ACC112 (cell line): ENCODE data around the gene TERB2.
"Not testable (repeated sequence)": the region's sequence is repeated elsewhere in the genome, so short reads cannot be mapped to it uniquely, and the experiment has no call there.

Experiments used
- H2AFZ ChIP-seq: fragments of 200-600 bp; sonication (generic); one replicate; pipeline ENCODE4 v1.6.0; 2017; ENCODE audit warnings: antibody characterized with exemption, low read length; ENCODE audit not compliant: unreplicated experiment
- H3K27ac ChIP-seq: fragments of 200-600 bp; sonication (generic); 2 replicates; pipeline ENCODE4 v1.5.1; 2014; ENCODE audit warnings: low read depth, mild to moderate bottlenecking, antibody characterized with exemption, low read length, moderate library complexity
- H3K27me3 ChIP-seq: fragments of 200-600 bp; sonication (generic); 2 replicates; pipeline ENCODE4 v1.6.1; 2014; ENCODE audit warnings: mild to moderate bottlenecking, antibody characterized with exemption, low read length, moderate library complexity, mixed read lengths; ENCODE audit not compliant: insufficient read depth
- H3K36me3 ChIP-seq: fragments of 200-600 bp; sonication (generic); 2 replicates; pipeline ENCODE4 v1.6.1; 2016; ENCODE audit warnings: mild to moderate bottlenecking, antibody characterized with exemption, low read length, moderate library complexity, mixed read lengths; ENCODE audit not compliant: insufficient read depth
- H3K4me1 ChIP-seq: fragments of 200-600 bp; sonication (generic); one replicate; pipeline ENCODE4 v1.6.1; 2016; ENCODE audit warnings: low read length, mixed read lengths; ENCODE audit not compliant: insufficient read depth, unreplicated experiment, control insufficient read depth
- H3K4me3 ChIP-seq: fragments of 200-600 bp; sonication (generic); 2 replicates; pipeline ENCODE4 v1.5.1; 2014; ENCODE audit warnings: mild to moderate bottlenecking, low read depth, low read length
- H3K79me2 ChIP-seq: fragments of 200-600 bp; sonication (generic); one replicate; pipeline ENCODE4 v1.6.0; 2016; ENCODE audit warnings: low read length; ENCODE audit not compliant: control insufficient read depth, unreplicated experiment, insufficient read depth

Gene TERB2

GRCh38 chr15:45025627-45026026, 69.1 kb downstream of the TERB2 start:
- peaks cover 13% of the 10 kb centered on the region for H3K36me3 ChIP-seq

GRCh38 chr15:45026651-45027190, 70.2 kb downstream of the TERB2 start:
- Histone ChIP-seq H3K27me3 (no peaks in the 10 kb centered on the region), H3K79me2 (peaks cover 33% of the 10 kb centered on the region), H3K4me3 (no peak overlapping the region), H3K36me3 (peaks cover 13% of the 10 kb centered on the region), H3K27ac (no peak overlapping the region), H3K4me1 (peaks cover 8% of the 10 kb centered on the region), H2AFZ (no peak overlapping the region)

More at GRCh38 chr15:45025627-45026026, 69.1 kb downstream of the TERB2 start:
- H3K4me1 ChIP-seq, H2AFZ ChIP-seq, H3K27ac ChIP-seq, H3K27me3 ChIP-seq, H3K4me3 ChIP-seq: not testable (repeated sequence)
- peaks cover 33% of the 10 kb centered on the region for H3K79me2 ChIP-seq

GRCh38 chr15:45027220-45027619, 70.7 kb downstream of the TERB2 start:
- no peak overlapping the region for H2AFZ ChIP-seq
- H3K36me3 ChIP-seq, result peaks cover 13% of the 10 kb centered on the region
- H3K4me3 ChIP-seq, result no peak overlapping the region
- no peaks in the 10 kb centered on the region for H3K27me3 ChIP-seq
- H3K4me1 ChIP-seq, result peaks cover 8% of the 10 kb centered on the region
- H3K79me2 ChIP-seq, result peaks cover 33% of the 10 kb centered on the region
- H3K27ac ChIP-seq, result no peak overlapping the region
